ENCODE results near the gene DDX1. TPM values are rescaled to one million over a fixed set of nuclear protein-coding genes. Genes with fewer than 3 reads are reported as not detected.

The DDX1 gene
- total and polyA plus RNA-seq, 9 donors, result 36.5 to 80.1 (median 67.4) TPM

DNA sequence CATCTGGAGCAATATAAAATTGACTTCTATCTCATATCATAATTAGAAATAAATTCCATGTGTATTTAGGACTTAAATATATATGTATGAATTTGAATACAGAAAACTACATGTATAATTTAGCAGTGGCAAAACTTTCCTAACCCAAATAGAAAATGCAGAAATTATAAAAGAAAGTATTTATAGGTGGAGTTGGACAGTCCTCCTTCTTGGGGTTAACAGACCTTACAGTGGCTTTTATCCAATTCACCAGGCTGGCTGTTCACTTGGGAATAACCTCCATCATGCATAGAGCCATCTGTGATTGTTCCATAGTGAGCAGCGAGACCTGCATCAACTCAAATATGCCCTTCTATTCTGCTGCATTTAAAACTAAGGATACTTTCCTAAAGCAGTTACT, 8.3 kb downstream of the DDX1 start:
- DNase-seq, result no peak
- Histone ChIP-seq H3K27ac (no peak overlapping the region), H3K4me1 (ENCODE audit: insufficient read depth) (no peaks in the 10 kb centered on the region), H3K4me3 (no peak overlapping the region), H3K36me3 (no peaks in the 10 kb centered on the region), H3K9me3 (no peaks in the 10 kb centered on the region), H3K27me3 (no peaks in the 10 kb centered on the region)
- 90 to 97% (median 94%) methylated on average over 1 of the region's 1 CpG for WGBS, 3 donors
- intact Hi-C loops (cut with DNase I), result no loop called here
- TF ChIP-seq, protein P1, sequence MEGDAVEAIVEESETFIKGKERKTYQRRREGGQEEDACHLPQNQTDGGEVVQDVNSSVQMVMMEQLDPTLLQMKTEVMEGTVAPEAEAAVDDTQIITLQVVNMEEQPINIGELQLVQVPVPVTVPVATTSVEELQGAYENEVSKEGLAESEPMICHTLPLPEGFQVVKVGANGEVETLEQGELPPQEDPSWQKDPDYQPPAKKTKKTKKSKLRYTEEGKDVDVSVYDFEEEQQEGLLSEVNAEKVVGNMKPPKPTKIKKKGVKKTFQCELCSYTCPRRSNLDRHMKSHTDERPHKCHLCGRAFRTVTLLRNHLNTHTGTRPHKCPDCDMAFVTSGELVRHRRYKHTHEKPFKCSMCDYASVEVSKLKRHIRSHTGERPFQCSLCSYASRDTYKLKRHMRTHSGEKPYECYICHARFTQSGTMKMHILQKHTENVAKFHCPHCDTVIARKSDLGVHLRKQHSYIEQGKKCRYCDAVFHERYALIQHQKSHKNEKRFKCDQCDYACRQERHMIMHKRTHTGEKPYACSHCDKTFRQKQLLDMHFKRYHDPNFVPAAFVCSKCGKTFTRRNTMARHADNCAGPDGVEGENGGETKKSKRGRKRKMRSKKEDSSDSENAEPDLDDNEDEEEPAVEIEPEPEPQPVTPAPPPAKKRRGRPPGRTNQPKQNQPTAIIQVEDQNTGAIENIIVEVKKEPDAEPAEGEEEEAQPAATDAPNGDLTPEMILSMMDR (IDR thresholded peaks at IDR 0.05), result no peak
- TF ChIP-seq POLR2A (IDR thresholded peaks at IDR 0.05) (no peak), EP300 (IDR thresholded peaks at IDR 0.05) (no peak)

DNA sequence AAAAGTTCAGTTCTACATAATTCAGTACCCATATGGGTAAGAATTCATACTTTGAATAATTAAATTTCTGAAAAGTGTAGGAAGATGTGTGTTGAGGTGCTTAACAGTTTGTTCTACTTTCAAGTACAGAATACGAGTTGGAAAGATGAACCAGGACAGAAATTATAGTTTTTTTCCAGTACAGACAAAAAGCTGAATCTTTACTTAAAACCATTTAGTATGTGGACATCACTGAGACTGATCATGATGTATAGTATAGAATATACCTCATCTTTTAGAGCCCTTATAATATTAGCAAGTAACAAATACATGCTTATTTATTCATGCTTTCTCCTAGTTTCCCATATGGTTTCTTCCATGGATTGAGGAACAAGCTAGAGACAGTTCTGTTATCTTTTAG, 10.0 kb downstream of the DDX1 start:
- no peak overlapping the region for H3K4me3 ChIP-seq
- TF ChIP-seq EP300 (IDR thresholded peaks at IDR 0.05), result no peak
- TF ChIP-seq POLR2A (IDR thresholded peaks at IDR 0.05), result no peak
- TF ChIP-seq, protein P1 (IDR thresholded peaks at IDR 0.05), result no peak
- H3K27ac ChIP-seq, result no peak overlapping the region
- H3K4me1 ChIP-seq (ENCODE audit: insufficient read depth), result no peaks in the 10 kb centered on the region
- WGBS, 3 donors, result 96 to 98% (median 96%) methylated on average over 1 of the region's 1 CpG
- no peaks in the 10 kb centered on the region for H3K27me3 ChIP-seq
- intact Hi-C loops (cut with DNase I), result no loop called here
- no peaks in the 10 kb centered on the region for H3K9me3 ChIP-seq
- H3K36me3 ChIP-seq, result no peaks in the 10 kb centered on the region
- DNase-seq, result no peak

DNA sequence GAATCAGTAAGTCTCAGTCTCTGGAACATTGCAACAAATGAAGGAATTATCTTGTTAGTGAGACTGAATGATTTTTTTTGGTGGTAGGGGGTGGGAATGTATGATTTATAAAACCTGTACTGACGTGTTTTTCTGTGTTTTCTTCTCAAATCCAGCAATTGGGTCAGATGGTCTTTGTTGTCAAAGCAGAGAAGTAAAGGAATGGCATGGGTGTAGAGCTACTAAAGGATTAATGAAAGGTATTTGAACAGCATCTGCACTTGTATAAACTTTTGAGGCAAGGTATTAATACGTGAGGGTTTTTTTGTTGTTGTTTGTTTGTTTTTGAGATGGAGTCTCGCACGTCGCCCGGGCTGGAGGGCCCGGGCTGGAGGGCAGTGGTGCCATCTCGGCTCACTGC, 10.7 kb downstream of the DDX1 start:
- H3K9me3 ChIP-seq, result no peaks in the 10 kb centered on the region
- DNase-seq, result no peak
- no peak overlapping the region for H3K4me3 ChIP-seq
- H3K27ac ChIP-seq, result no peak overlapping the region
- TF ChIP-seq, protein P1 (IDR thresholded peaks at IDR 0.05), result no peak
- TF ChIP-seq EP300 (IDR thresholded peaks at IDR 0.05) (no peak), POLR2A (IDR thresholded peaks at IDR 0.05) (no peak)
- no peaks in the 10 kb centered on the region for H3K4me1 ChIP-seq (ENCODE audit: insufficient read depth)
- WGBS, 3 donors, result 89 to 91% (median 91%) methylated on average over 8 of the region's 8 CpGs
- intact Hi-C loops (cut with DNase I), result no loop called here
- H3K36me3 ChIP-seq, result no peaks in the 10 kb centered on the region
- no peaks in the 10 kb centered on the region for H3K27me3 ChIP-seq

DNA sequence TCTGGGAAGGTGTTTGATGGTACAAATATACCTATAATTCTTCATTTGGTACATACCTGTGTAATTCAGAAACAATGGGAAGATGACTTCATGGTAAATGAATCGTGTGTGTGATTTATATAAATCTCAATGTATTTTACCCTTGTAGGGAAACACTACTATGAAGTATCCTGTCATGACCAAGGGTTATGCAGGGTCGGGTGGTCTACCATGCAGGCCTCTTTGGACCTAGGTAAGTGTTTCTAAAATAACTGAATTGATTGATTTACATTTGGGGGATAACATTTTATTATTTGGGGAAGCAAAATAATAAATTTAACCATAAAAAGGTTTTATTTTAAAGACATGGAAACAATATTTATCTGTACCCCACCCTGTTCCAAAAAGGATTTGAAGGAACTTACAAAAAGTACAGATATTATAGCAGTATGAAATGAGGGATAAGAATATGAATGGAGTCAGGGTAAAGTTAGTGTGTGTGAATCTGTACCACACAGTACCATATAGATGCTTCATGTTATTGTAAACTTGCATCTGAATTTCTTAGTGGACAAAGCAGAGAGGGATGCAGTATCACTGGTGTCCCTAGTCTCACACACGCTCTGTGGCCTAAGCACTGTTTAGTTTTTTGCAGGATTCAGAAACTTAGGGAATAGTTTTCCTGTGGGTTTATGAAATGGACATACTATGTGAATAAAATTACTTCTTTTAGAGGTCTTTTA, 11.5 kb downstream of the DDX1 start:
- Histone ChIP-seq H3K27ac (no peak overlapping the region), H3K36me3 (no peaks in the 10 kb centered on the region), H3K4me3 (no peak overlapping the region), H3K4me1 (ENCODE audit: insufficient read depth) (no peaks in the 10 kb centered on the region), H3K27me3 (no peaks in the 10 kb centered on the region), H3K9me3 (no peaks in the 10 kb centered on the region)
- TF ChIP-seq POLR2A (IDR thresholded peaks at IDR 0.05) (no peak), EP300 (IDR thresholded peaks at IDR 0.05) (no peak)
- TF ChIP-seq, protein P1 (IDR thresholded peaks at IDR 0.05), result no peak
- 89 to 94% (median 90%) methylated on average over 3 of the region's 3 CpGs for WGBS, 3 donors
- DNase-seq, result no peak
- intact Hi-C loops (cut with DNase I), result no loop called here

All from ovary (tissue), 9 donors.